ENCODE data around the gene CD59.

The CD59 gene

DNA sequence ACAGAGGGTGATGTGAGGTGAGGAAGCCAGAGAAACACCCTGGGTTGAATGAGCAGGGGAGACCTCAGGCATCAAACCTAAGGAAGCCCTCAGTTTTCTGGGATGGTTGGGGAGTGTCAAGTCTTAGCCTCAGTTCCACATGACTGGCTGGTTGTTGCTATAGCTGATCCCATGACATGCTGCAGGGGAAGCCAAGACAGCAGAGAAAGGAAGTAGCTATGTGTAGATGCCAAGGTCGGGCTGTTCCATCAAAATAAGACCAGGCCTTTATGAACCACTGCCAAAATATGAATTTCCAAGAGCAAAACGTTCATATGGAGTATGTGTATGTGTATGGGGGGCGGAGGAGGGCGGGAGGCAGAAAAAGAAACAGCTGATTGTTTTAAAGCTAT, 11.6 kb downstream of the CD59 start:
- Histone ChIP-seq H2BK120ac (ENCODE audit: low read depth, low read length) (no peak overlapping the region), H4K5ac (ENCODE audit: low read length) (no peak overlapping the region), H3K79me1 (ENCODE audit: low read length) (peaks cover 3% of the 10 kb centered on the region), H2BK5ac (ENCODE audit: low read length) (no peak overlapping the region), H3K4me1 (ENCODE audit: control insufficient read depth, low read depth, low read length) (peaks cover 8% of the 10 kb centered on the region), H3K36me3 (ENCODE audit: control insufficient read depth, insufficient read depth, low read length) (no peaks in the 10 kb centered on the region), H3K9ac (ENCODE audit: low read length) (no peak overlapping the region), H3K4me2 (ENCODE audit: low read length) (no peak overlapping the region), H3K79me2 (ENCODE audit: control insufficient read depth, insufficient read depth, low read length) (no peaks in the 10 kb centered on the region), H3K23ac (ENCODE audit: low read length) (no peak overlapping the region), H3K4ac (ENCODE audit: low read depth, low read length) (no peak overlapping the region), H3K27ac (ENCODE audit: low read depth, low read length) (no peak overlapping the region), H3K4me3 (ENCODE audit: low read length) (no peak overlapping the region), H4K8ac (ENCODE audit: low read depth, low read length) (no peak overlapping the region), H3K27me3 (ENCODE audit: insufficient read depth, low read length, poor library complexity) (no peaks in the 10 kb centered on the region), H3K56ac (ENCODE audit: low read length) (no peak overlapping the region), H2AK5ac (ENCODE audit: low read length) (no peak overlapping the region), H2BK15ac (replicated peaks; ENCODE audit: low read depth) (no peak overlapping the region), H3K18ac (ENCODE audit: low read length) (no peak overlapping the region)
- no CpG with 5 or more reads among the region's 4 CpGs for WGBS (ENCODE audit: extremely low coverage, insufficient coverage, low lambda C conversion rate)
- DNase-seq, result no peak

- no peak overlapping the region for H2BK5ac ChIP-seq (ENCODE audit: low read length)
- no peak overlapping the region for H4K8ac ChIP-seq (ENCODE audit: low read depth, low read length)
- no peaks in the 10 kb centered on the region for H3K27me3 ChIP-seq (ENCODE audit: insufficient read depth, low read length, poor library complexity)
- DNase-seq, result peak; percentile 92
- H3K27ac ChIP-seq (ENCODE audit: low read depth, low read length), result peak overlapping the region; percentile 30
- H3K79me1 ChIP-seq (ENCODE audit: low read length), result peaks cover 3% of the 10 kb centered on the region
- H3K79me2 ChIP-seq (ENCODE audit: control insufficient read depth, insufficient read depth, low read length), result no peaks in the 10 kb centered on the region
- H3K23ac ChIP-seq (ENCODE audit: low read length), result no peak overlapping the region
- H3K4me3 ChIP-seq (ENCODE audit: low read length), result no peak overlapping the region
- peaks cover 8% of the 10 kb centered on the region for H3K4me1 ChIP-seq (ENCODE audit: control insufficient read depth, low read depth, low read length)
- H2BK15ac ChIP-seq (replicated peaks; ENCODE audit: low read depth), result no peak overlapping the region
- H3K36me3 ChIP-seq (ENCODE audit: control insufficient read depth, insufficient read depth, low read length), result no peaks in the 10 kb centered on the region
- no peak overlapping the region for H3K9ac ChIP-seq (ENCODE audit: low read length)
- H2AK5ac ChIP-seq (ENCODE audit: low read length), result no peak overlapping the region
- H3K4me2 ChIP-seq (ENCODE audit: low read length), result no peak overlapping the region
- no peak overlapping the region for H2BK120ac ChIP-seq (ENCODE audit: low read depth, low read length)
- H3K56ac ChIP-seq (ENCODE audit: low read length), result no peak overlapping the region
- WGBS (ENCODE audit: extremely low coverage, insufficient coverage, low lambda C conversion rate), result no CpG with 5 or more reads among the region's 6 CpGs
- peak overlapping the region; percentile 16 for H3K18ac ChIP-seq (ENCODE audit: low read length)
- H3K4ac ChIP-seq (ENCODE audit: low read depth, low read length), result no peak overlapping the region
- no peak overlapping the region for H4K5ac ChIP-seq (ENCODE audit: low read length)
These were observed 12.9 kb downstream of the CD59 start for GRCh38 chr11:33723238-33723881.

GRCh38 chr11:33722590-33723234, 13.5 kb downstream of the CD59 start:
- Histone ChIP-seq H3K79me1 (ENCODE audit: low read length) (peaks cover 3% of the 10 kb centered on the region), H4K8ac (ENCODE audit: low read depth, low read length) (no peak overlapping the region), H2BK5ac (ENCODE audit: low read length) (no peak overlapping the region), H2AK5ac (ENCODE audit: low read length) (no peak overlapping the region), H3K36me3 (ENCODE audit: control insufficient read depth, insufficient read depth, low read length) (no peaks in the 10 kb centered on the region), H3K56ac (ENCODE audit: low read length) (no peak overlapping the region), H3K27me3 (ENCODE audit: insufficient read depth, low read length, poor library complexity) (no peaks in the 10 kb centered on the region), H3K4me3 (ENCODE audit: low read length) (no peak overlapping the region), H3K79me2 (ENCODE audit: control insufficient read depth, insufficient read depth, low read length) (no peaks in the 10 kb centered on the region), H3K4me2 (ENCODE audit: low read length) (no peak overlapping the region), H3K27ac (ENCODE audit: low read depth, low read length) (no peak overlapping the region), H3K4me1 (ENCODE audit: control insufficient read depth, low read depth, low read length) (peaks cover 8% of the 10 kb centered on the region), H4K5ac (ENCODE audit: low read length) (no peak overlapping the region), H3K18ac (ENCODE audit: low read length) (no peak overlapping the region), H3K9ac (ENCODE audit: low read length) (no peak overlapping the region), H3K4ac (ENCODE audit: low read depth, low read length) (no peak overlapping the region), H3K23ac (ENCODE audit: low read length) (no peak overlapping the region), H2BK15ac (replicated peaks; ENCODE audit: low read depth) (no peak overlapping the region), H2BK120ac (ENCODE audit: low read depth, low read length) (no peak overlapping the region)
- WGBS (ENCODE audit: extremely low coverage, insufficient coverage, low lambda C conversion rate), result no CpG with 5 or more reads among the region's 2 CpGs
- peak; percentile 53 for DNase-seq

- Histone ChIP-seq H3K4me3 (ENCODE audit: low read length) (no peak overlapping the region), H3K4ac (ENCODE audit: low read depth, low read length) (no peak overlapping the region), H3K4me2 (ENCODE audit: low read length) (no peak overlapping the region), H2BK15ac (replicated peaks; ENCODE audit: low read depth) (no peak overlapping the region), H3K36me3 (ENCODE audit: control insufficient read depth, insufficient read depth, low read length) (no peaks in the 10 kb centered on the region), H2BK5ac (ENCODE audit: low read length) (no peak overlapping the region), H3K9ac (ENCODE audit: low read length) (no peak overlapping the region), H3K18ac (ENCODE audit: low read length) (no peak overlapping the region), H4K8ac (ENCODE audit: low read depth, low read length) (no peak overlapping the region), H3K23ac (ENCODE audit: low read length) (no peak overlapping the region), H3K27me3 (ENCODE audit: insufficient read depth, low read length, poor library complexity) (no peaks in the 10 kb centered on the region), H2BK120ac (ENCODE audit: low read depth, low read length) (no peak overlapping the region), H3K56ac (ENCODE audit: low read length) (no peak overlapping the region), H3K79me2 (ENCODE audit: control insufficient read depth, insufficient read depth, low read length) (no peaks in the 10 kb centered on the region), H3K79me1 (ENCODE audit: low read length) (peaks cover 3% of the 10 kb centered on the region), H4K5ac (ENCODE audit: low read length) (no peak overlapping the region), H2AK5ac (ENCODE audit: low read length) (no peak overlapping the region), H3K27ac (ENCODE audit: low read depth, low read length) (no peak overlapping the region), H3K4me1 (ENCODE audit: control insufficient read depth, low read depth, low read length) (peaks cover 8% of the 10 kb centered on the region)
- no CpG with 5 or more reads among the region's 5 CpGs for WGBS (ENCODE audit: extremely low coverage, insufficient coverage, low lambda C conversion rate)
- DNase-seq, result no peak
These were observed 14.2 kb downstream of the CD59 start for GRCh38 chr11:33721984-33722383.

DNA sequence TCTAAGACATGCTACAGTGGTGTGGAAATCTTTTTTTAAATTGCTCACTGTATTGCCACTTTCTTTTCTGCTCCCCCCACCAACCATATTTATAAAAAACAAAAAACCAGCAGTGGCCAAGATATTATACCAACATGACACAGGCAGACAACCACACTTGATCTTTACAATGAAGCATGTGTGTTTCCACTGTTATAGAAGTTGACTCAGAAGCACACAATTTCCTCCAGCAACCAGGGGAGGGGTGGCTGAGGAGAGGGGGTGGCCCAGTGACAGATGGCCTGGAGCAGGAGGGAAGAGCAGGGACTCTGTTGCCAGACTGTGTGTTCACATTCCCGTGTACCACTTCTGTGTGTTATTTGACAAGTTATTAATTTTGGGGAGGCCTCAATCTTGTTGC, 14.8 kb downstream of the CD59 start:
- Histone ChIP-seq H3K4me1 (ENCODE audit: control insufficient read depth, low read depth, low read length) (peaks cover 8% of the 10 kb centered on the region), H3K36me3 (ENCODE audit: control insufficient read depth, insufficient read depth, low read length) (no peaks in the 10 kb centered on the region), H3K4ac (ENCODE audit: low read depth, low read length) (no peak overlapping the region), H4K8ac (ENCODE audit: low read depth, low read length) (no peak overlapping the region), H3K56ac (ENCODE audit: low read length) (no peak overlapping the region), H3K9ac (ENCODE audit: low read length) (no peak overlapping the region), H3K79me2 (ENCODE audit: control insufficient read depth, insufficient read depth, low read length) (no peaks in the 10 kb centered on the region), H2AK5ac (ENCODE audit: low read length) (no peak overlapping the region), H3K4me2 (ENCODE audit: low read length) (no peak overlapping the region), H3K23ac (ENCODE audit: low read length) (no peak overlapping the region), H2BK120ac (ENCODE audit: low read depth, low read length) (no peak overlapping the region), H3K27me3 (ENCODE audit: insufficient read depth, low read length, poor library complexity) (no peaks in the 10 kb centered on the region), H2BK15ac (replicated peaks; ENCODE audit: low read depth) (no peak overlapping the region), H3K4me3 (ENCODE audit: low read length) (no peak overlapping the region), H3K79me1 (ENCODE audit: low read length) (peaks cover 3% of the 10 kb centered on the region), H3K18ac (ENCODE audit: low read length) (no peak overlapping the region), H2BK5ac (ENCODE audit: low read length) (no peak overlapping the region), H3K27ac (ENCODE audit: low read depth, low read length) (no peak overlapping the region), H4K5ac (ENCODE audit: low read length) (no peak overlapping the region)
- no CpG with 5 or more reads among the region's 1 CpG for WGBS (ENCODE audit: extremely low coverage, insufficient coverage, low lambda C conversion rate)
- DNase-seq, result no peak

DNA sequence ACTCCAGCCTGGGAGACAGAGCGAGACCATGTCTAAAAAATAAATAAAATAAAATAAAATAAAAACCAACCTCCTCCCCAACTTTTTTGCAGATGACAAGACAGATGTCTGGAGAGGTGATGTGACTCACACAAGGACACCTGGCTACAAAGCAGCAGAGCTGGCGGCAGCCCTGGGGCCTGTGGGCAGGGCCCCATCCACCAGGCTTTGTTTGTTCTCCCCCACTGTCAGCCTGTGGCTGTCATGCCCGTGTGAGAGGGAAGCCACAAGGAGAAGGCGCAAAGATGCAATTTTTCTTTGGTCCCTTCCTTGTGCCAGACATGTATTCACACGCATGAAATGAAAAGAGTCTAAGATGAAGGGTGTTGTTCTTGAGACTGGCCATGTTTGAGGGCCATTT, 16.6 kb downstream of the CD59 start:
- no peak overlapping the region for H3K4ac ChIP-seq (ENCODE audit: low read depth, low read length)
- DNase-seq, result no peak
- H3K56ac ChIP-seq (ENCODE audit: low read length), result no peak overlapping the region
- H4K8ac ChIP-seq (ENCODE audit: low read depth, low read length), result no peak overlapping the region
- H2BK5ac ChIP-seq (ENCODE audit: low read length), result no peak overlapping the region
- no peak overlapping the region for H2BK15ac ChIP-seq (replicated peaks; ENCODE audit: low read depth)
- no peaks in the 10 kb centered on the region for H3K79me2 ChIP-seq (ENCODE audit: control insufficient read depth, insufficient read depth, low read length)
- no peak overlapping the region for H4K5ac ChIP-seq (ENCODE audit: low read length)
- no peaks in the 10 kb centered on the region for H3K36me3 ChIP-seq (ENCODE audit: control insufficient read depth, insufficient read depth, low read length)
- H3K27ac ChIP-seq (ENCODE audit: low read depth, low read length), result no peak overlapping the region
- no peak overlapping the region for H3K4me3 ChIP-seq (ENCODE audit: low read length)
- peaks cover 8% of the 10 kb centered on the region for H3K4me1 ChIP-seq (ENCODE audit: control insufficient read depth, low read depth, low read length)
- peaks cover 3% of the 10 kb centered on the region for H3K79me1 ChIP-seq (ENCODE audit: low read length)
- H2AK5ac ChIP-seq (ENCODE audit: low read length), result no peak overlapping the region
- H3K27me3 ChIP-seq (ENCODE audit: insufficient read depth, low read length, poor library complexity), result no peaks in the 10 kb centered on the region
- H2BK120ac ChIP-seq (ENCODE audit: low read depth, low read length), result no peak overlapping the region
- WGBS (ENCODE audit: extremely low coverage, insufficient coverage, low lambda C conversion rate), result no CpG with 5 or more reads among the region's 5 CpGs
- no peak overlapping the region for H3K9ac ChIP-seq (ENCODE audit: low read length)
- no peak overlapping the region for H3K23ac ChIP-seq (ENCODE audit: low read length)
- no peak overlapping the region for H3K4me2 ChIP-seq (ENCODE audit: low read length)
- H3K18ac ChIP-seq (ENCODE audit: low read length), result no peak overlapping the region

All from mesendoderm (in vitro differentiated cells).